A673 (cell line): ENCODE measurements around the gene PCDHB6. TPM values are rescaled to one million over a fixed set of nuclear protein-coding genes. Genes with fewer than 3 reads are reported as not detected.

Experiments used
- BruUV-seq: library from RNA; stranded (reverse); fragments of 400-500 nt; replicated peaks from 2 replicates; lab custom pipeline; 2021; lab: Mats Ljungman, UMichigan
- CTCF ChIA-PET: fragments of 300-600 bp; sonication (Branson Sonifier 250); formaldehyde crosslinking; loops from one replicate; lab custom pipeline; 2022; ENCODE audit warnings: antibody characterized with exemption; lab: Charles Lee
- POLR2A ChIA-PET: fragments of 300-600 bp; sonication (Branson Sonifier 250); formaldehyde crosslinking; loops from one replicate; lab custom pipeline; 2022; ENCODE audit warnings: antibody characterized with exemption; ENCODE audit not compliant: low non-redundant PET; lab: Charles Lee
- DNase-seq: peaks from one replicate; pipeline ENCODE4 v3.0.0-alpha.2; 2015; ENCODE audit warnings: low spot score
- H3K27ac ChIP-seq: fragments of 200-600 bp; sonication (generic); 2 replicates; pipeline ENCODE4 v1.5.1; 2016; ENCODE audit warnings: mixed run types, low read depth, mild to moderate bottlenecking, mixed read lengths, antibody characterized with exemption, low read length; ENCODE audit not compliant: poor library complexity, severe bottlenecking
- H3K27me3 ChIP-seq: fragments of 200-600 bp; sonication (generic); replicated peaks from 2 replicates; pipeline ENCODE4 v1.6.1; 2017; ENCODE audit warnings: mixed run types, low read depth, mild to moderate bottlenecking, mixed read lengths, antibody characterized with exemption, low read length; ENCODE audit not compliant: insufficient read depth, poor library complexity
- H3K36me3 ChIP-seq: fragments of 200-600 bp; sonication (generic); 2 replicates; pipeline ENCODE4 v1.6.1; 2016; ENCODE audit warnings: mixed run types, mild to moderate bottlenecking, mixed read lengths, antibody characterized with exemption, low read length; ENCODE audit not compliant: insufficient read depth, poor library complexity, severe bottlenecking
- H3K4me1 ChIP-seq: fragments of 200-600 bp; sonication (generic); 2 replicates; pipeline ENCODE4 v1.6.1; 2017; ENCODE audit warnings: mixed run types, mild to moderate bottlenecking, mixed read lengths, antibody characterized with exemption, low read length; ENCODE audit not compliant: insufficient read depth, poor library complexity, severe bottlenecking
- H3K4me3 ChIP-seq: fragments of 200-600 bp; sonication (generic); 2 replicates; pipeline ENCODE4 v1.5.1; 2016; ENCODE audit warnings: low read depth, mixed run types, mild to moderate bottlenecking, mixed read lengths, low read length; ENCODE audit not compliant: poor library complexity, severe bottlenecking
- H3K9me3 ChIP-seq: fragments of 200-600 bp; sonication (generic); 2 replicates; pipeline ENCODE4 v1.6.1; 2016; ENCODE audit warnings: mixed run types, low read depth, mild to moderate bottlenecking, mixed read lengths, antibody characterized with exemption, low read length; ENCODE audit not compliant: poor library complexity, severe bottlenecking
- EZH2 ChIP-seq: fragments of 200-600 bp; sonication (generic); IDR thresholded peaks from 2 replicates; pipeline ENCODE4 v1.6.1; 2017; ENCODE audit warnings: borderline replicate concordance, low read depth, mild to moderate bottlenecking, mixed read lengths, antibody characterized with exemption, low read length; ENCODE audit not compliant: poor library complexity, severe bottlenecking
- intact Hi-C: fragments of 100-400 bp; cut with micrococcal nuclease; formaldehyde crosslinking; loops from one replicate; pipeline ENCODE4 v1.10.0; 2022; ENCODE audit not compliant: unreplicated experiment
- total RNA-seq: library from RNA; stranded (reverse); gene quantifications from 2 replicates; pipeline ENCODE4 v1.2.3, GENCODE V29; 2021
- TF ChIP-seq, protein P1 (sequence below): fragments of 300-800, 200-600 bp; sonication (generic); conservative IDR thresholded peaks from 2 replicates; pipeline ENCODE4 v1.5.1; 2017; ENCODE audit warnings: low read depth, mild to moderate bottlenecking, antibody characterized with exemption, low read length, moderate library complexity, mixed read lengths

PCDHB6 gene
- total RNA-seq, 1 experiment from 2014 or later, result 7.3 TPM

DNA sequence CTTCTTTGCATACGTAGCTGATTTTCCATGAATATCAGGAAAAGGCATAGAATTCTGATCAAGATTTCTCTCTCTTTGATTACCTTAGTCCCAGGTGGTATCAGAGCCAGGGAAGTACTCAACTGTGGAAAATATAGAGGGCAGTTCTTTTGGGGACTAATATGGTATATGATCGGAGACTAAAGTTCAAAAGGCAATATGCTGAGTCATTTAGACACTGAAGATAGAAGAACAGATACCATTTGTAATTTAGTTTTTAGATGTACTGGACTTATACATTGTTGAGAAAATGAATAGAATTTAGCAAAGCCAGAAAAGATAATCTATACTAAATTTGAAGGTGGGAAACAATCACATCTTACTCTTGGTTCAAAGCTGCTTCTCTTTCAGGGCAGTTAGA is 44.5 kb upstream of the PCDHB6 start:
- H3K4me1 ChIP-seq, result no peaks in the 10 kb centered on the region
- H3K27ac ChIP-seq, result no peak overlapping the region
- no peak overlapping the region for H3K4me3 ChIP-seq
- H3K9me3 ChIP-seq, result peaks cover 9% of the 10 kb centered on the region
- TF ChIP-seq, protein P1, sequence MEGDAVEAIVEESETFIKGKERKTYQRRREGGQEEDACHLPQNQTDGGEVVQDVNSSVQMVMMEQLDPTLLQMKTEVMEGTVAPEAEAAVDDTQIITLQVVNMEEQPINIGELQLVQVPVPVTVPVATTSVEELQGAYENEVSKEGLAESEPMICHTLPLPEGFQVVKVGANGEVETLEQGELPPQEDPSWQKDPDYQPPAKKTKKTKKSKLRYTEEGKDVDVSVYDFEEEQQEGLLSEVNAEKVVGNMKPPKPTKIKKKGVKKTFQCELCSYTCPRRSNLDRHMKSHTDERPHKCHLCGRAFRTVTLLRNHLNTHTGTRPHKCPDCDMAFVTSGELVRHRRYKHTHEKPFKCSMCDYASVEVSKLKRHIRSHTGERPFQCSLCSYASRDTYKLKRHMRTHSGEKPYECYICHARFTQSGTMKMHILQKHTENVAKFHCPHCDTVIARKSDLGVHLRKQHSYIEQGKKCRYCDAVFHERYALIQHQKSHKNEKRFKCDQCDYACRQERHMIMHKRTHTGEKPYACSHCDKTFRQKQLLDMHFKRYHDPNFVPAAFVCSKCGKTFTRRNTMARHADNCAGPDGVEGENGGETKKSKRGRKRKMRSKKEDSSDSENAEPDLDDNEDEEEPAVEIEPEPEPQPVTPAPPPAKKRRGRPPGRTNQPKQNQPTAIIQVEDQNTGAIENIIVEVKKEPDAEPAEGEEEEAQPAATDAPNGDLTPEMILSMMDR, result no peak
- TF ChIP-seq EZH2, result no peak
- no peak for DNase-seq
- CTCF ChIA-PET, result no interaction called here
- BruUV-seq, result no TSS peak
- POLR2A ChIA-PET, result no interaction called here
- H3K27me3 ChIP-seq, result no peaks in the 10 kb centered on the region
- peaks cover 4% of the 10 kb centered on the region for H3K36me3 ChIP-seq
- intact Hi-C loops, result no loop called here

DNA sequence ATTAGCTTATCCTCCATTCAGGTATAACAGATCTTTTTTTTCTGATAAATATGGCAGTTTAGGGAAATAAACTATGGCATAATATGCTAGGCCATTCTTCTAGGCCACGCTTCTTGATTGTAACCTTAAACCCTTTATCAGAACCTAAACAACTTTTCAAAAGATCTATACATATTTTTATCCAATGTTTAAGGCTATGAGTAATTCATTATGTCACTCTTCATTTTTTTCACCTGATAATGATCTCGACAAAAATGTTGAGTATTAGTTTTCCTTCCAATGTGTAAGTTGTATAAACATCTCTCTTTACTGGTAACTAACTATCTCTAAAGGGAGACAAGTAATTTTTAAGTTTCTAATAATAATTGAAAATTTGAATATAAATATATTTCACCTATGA is 30.6 kb upstream of the PCDHB6 start:
- H3K4me3 ChIP-seq, result no peak overlapping the region
- no peaks in the 10 kb centered on the region for H3K36me3 ChIP-seq
- ChIA-PET CTCF (no interaction called here), POLR2A (no interaction called here)
- peaks cover 13% of the 10 kb centered on the region for H3K9me3 ChIP-seq
- DNase-seq, result no peak
- TF ChIP-seq, protein P1, result no peak
- TF ChIP-seq EZH2, result no peak
- no peaks in the 10 kb centered on the region for H3K27me3 ChIP-seq
- H3K27ac ChIP-seq, result no peak overlapping the region
- BruUV-seq, result no TSS peak
- intact Hi-C loops, result no loop called here
- H3K4me1 ChIP-seq, result no peaks in the 10 kb centered on the region

DNA sequence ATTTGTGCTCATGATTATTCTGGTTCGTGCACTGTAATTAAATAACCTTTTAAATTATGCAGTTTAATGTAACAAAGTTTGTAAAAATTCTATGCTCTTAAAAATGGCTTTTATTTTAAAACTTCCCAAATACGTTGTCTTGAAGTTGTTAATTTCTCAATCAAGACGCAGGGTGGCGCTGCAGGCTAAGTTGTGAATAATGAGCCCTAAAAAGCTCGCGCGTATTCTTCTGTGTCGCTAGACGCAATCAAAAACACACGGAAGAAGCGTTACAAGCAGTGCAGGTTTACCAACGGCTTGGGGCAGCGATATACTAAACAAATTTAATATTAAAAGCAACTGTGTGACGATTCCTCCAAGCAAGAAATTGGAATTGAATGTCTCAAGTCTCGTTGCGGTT is 28.3 kb upstream of the PCDHB6 start, which contains the start of gene PCDHB4:
PCDHB4 (plus strand) TSS at position 256 of the 400 bp plus-strand sequence. CDS start 181 bp downstream, outside the sequence.
- no peak for TF ChIP-seq EZH2
- TF ChIP-seq, protein P1, result peak; percentile 50
- peak; percentile 22 for DNase-seq
- Histone ChIP-seq H3K27ac (no peak within 1 kb of the TSS), H3K4me1 (no peaks in the 10 kb centered on the region), H3K27me3 (no peaks in the 10 kb centered on the region), H3K36me3 (no peaks in the 10 kb centered on the region), H3K4me3 (no peak within 1 kb of the TSS), H3K9me3 (peaks cover under 1% of the 10 kb centered on the region)
- no TSS peak for BruUV-seq
- ChIA-PET CTCF (no interaction called here), POLR2A (no interaction called here)
- intact Hi-C loops, result no loop called here
